PFSK-1 (cell line): ENCODE measurements around the gene KIF26B.

Experiments used
- FOXP2 ChIP-seq: optimal IDR thresholded peaks from 2 replicates; pipeline ENCODE3; 2011; ENCODE audit warnings: borderline replicate concordance, control low read depth, inconsistent platforms; ENCODE audit not compliant: insufficient read depth; ENCODE audit errors: extremely low read length, extremely low read depth
- POLR2AphosphoS5 ChIP-seq: IDR thresholded peaks from 2 replicates; pipeline ENCODE4 v1.6.1; 2012; ENCODE audit warnings: low read depth, mild to moderate bottlenecking, control low read depth, low read length, moderate library complexity
- SIN3A ChIP-seq: IDR thresholded peaks from 2 replicates; pipeline ENCODE4 v1.6.1; 2012; ENCODE audit warnings: mild to moderate bottlenecking, low read length, moderate library complexity, borderline replicate concordance; ENCODE audit not compliant: insufficient read depth
- TAF1 ChIP-seq: IDR thresholded peaks from 2 replicates; pipeline ENCODE4 v1.6.1; 2012; ENCODE audit warnings: low read length, control low read depth, borderline replicate concordance; ENCODE audit not compliant: insufficient read depth
- TF ChIP-seq, protein P1 (sequence below), 2 experiments: IDR thresholded peaks; 2 replicates each; pipeline versions ENCODE4 v1.6.1 to v1.8.0; 2011 to 2012; ENCODE audit warnings: low read depth in 2 of 2, low read length in 2 of 2, control low read depth in 1 of 2, inconsistent platforms in 1 of 2, mild to moderate bottlenecking in 1 of 2, moderate library complexity in 1 of 2; ENCODE audit not compliant: insufficient read depth in 1 of 2

Gene KIF26B

DNA sequence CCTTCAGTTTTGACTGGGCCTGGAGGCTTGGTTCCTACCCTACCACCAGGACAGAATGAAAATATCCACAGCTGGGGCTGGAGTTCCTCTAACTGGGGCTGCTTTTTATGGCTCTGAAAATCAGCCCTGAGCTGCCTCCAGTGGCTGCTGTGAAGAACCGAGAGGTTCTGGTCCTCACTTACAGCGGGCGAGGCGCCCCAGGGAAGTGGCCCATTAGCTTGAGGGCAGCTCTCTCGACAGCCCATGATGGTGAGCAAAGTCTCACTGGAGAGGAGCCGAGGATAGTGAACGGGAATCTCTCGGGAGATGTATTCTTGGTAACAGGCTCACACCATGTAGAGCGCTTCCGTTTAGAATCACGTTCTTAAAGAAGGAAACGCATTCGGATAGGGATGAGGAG is 459.7 kb downstream of the KIF26B start:
- TF ChIP-seq FOXP2 (no peak), TAF1 (no peak), SIN3A (no peak), POLR2AphosphoS5 (no peak)
- TF ChIP-seq, protein P1, sequence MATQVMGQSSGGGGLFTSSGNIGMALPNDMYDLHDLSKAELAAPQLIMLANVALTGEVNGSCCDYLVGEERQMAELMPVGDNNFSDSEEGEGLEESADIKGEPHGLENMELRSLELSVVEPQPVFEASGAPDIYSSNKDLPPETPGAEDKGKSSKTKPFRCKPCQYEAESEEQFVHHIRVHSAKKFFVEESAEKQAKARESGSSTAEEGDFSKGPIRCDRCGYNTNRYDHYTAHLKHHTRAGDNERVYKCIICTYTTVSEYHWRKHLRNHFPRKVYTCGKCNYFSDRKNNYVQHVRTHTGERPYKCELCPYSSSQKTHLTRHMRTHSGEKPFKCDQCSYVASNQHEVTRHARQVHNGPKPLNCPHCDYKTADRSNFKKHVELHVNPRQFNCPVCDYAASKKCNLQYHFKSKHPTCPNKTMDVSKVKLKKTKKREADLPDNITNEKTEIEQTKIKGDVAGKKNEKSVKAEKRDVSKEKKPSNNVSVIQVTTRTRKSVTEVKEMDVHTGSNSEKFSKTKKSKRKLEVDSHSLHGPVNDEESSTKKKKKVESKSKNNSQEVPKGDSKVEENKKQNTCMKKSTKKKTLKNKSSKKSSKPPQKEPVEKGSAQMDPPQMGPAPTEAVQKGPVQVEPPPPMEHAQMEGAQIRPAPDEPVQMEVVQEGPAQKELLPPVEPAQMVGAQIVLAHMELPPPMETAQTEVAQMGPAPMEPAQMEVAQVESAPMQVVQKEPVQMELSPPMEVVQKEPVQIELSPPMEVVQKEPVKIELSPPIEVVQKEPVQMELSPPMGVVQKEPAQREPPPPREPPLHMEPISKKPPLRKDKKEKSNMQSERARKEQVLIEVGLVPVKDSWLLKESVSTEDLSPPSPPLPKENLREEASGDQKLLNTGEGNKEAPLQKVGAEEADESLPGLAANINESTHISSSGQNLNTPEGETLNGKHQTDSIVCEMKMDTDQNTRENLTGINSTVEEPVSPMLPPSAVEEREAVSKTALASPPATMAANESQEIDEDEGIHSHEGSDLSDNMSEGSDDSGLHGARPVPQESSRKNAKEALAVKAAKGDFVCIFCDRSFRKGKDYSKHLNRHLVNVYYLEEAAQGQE (IDR thresholded peaks at IDR 0.05; ENCODE audit: insufficient read depth in 1 of 2, low read depth in 2 of 2, low read length in 2 of 2) = no peak

DNA sequence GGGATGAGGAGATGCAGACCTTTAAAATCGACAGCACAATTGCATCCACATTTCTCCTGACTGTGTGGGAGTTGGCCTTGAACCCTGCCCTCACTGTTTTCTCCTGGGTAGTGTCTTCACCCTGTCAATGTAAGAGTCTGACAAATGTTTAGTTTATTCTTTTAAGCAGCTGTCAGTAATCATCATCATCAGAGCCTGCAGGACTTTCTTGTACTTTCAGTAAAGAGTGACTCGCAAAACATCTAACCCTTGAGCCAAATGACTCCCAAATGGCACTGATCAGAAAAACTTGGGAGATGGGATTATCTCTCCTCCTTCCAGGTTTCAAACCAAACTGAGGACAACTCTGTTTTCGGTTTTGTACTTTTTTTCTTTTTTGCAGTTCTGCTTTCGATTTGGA is 460.2 kb downstream of the KIF26B start:
- TF ChIP-seq POLR2AphosphoS5 = no peak
- TF ChIP-seq TAF1 = no peak
- TF ChIP-seq FOXP2 = no peak
- TF ChIP-seq, protein P1 (IDR thresholded peaks at IDR 0.05; ENCODE audit: insufficient read depth in 1 of 2, low read depth in 2 of 2, low read length in 2 of 2) = no peak
- TF ChIP-seq SIN3A = no peak

- TF ChIP-seq TAF1 = no peak
- TF ChIP-seq SIN3A = no peak
- TF ChIP-seq POLR2AphosphoS5 = no peak
- TF ChIP-seq, protein P1 (IDR thresholded peaks at IDR 0.05; ENCODE audit: insufficient read depth in 1 of 2, low read depth in 2 of 2, low read length in 2 of 2) = no peak
- no peak for TF ChIP-seq FOXP2
These were observed 466.8 kb downstream of the KIF26B start for GRCh38 chr1:245621589-245621988.

GRCh38 chr1:245622332-245623014 is 467.7 kb downstream of the KIF26B start:
- TF ChIP-seq, protein P1 (IDR thresholded peaks at IDR 0.05; ENCODE audit: insufficient read depth in 1 of 2, low read depth in 2 of 2, low read length in 2 of 2) = no peak
- TF ChIP-seq TAF1 (no peak), POLR2AphosphoS5 (no peak), SIN3A (no peak), FOXP2 (no peak)
